Activated naive CD8-positive, alpha-beta T cell treated with anti-CD3 and anti-CD28 coated beads, Interleukin-2, amount 10 ng/mL, durations not matched to agents 7 days and 5 days (primary cell): ENCODE results near the gene ZNF410. TPM values are rescaled to one million over a fixed set of nuclear protein-coding genes. Genes with fewer than 3 reads are reported as not detected.

Experiments
- total RNA-seq, 2 experiments: library from RNA; stranded (reverse); gene quantifications; one replicate each; pipeline ENCODE4 v1.2.3, GENCODE V29; 2021

ZNF410 gene
- total RNA-seq, 2 experiments from 2014 or later: 53.3 to 56.5 TPM

Other genes starting within 250 kb of the ZNF410 start
- gene DNAL1, start 241.9 kb upstream of the ZNF410 start, total RNA-seq: 1 to 10 TPM; 6.3 TPM
- 10 to 100 TPM; 32.1 to 34.9 TPM for gene PNMA1, start 172.5 kb upstream of the ZNF410 start, total RNA-seq
- gene PTGR2, start 35.0 kb upstream of the ZNF410 start, total RNA-seq: 1 to 10 TPM; 3.4 to 3.6 TPM
- gene FAM161B, start 63.2 kb downstream of the ZNF410 start, total RNA-seq: 1 to 10 TPM; 2.6 to 3.5 TPM
- 10 to 100 TPM; 26.4 to 27.2 TPM for gene COQ6, start 63.4 kb downstream of the ZNF410 start, total RNA-seq
- gene ENTPD5, start 132.4 kb downstream of the ZNF410 start, total RNA-seq: 10 to 100 TPM; 13.5 to 14.4 TPM
- gene BBOF1, start 132.5 kb downstream of the ZNF410 start, total RNA-seq: 1 to 10 TPM; 1.2 to 2.9 TPM
- gene ALDH6A1, start 197.6 kb downstream of the ZNF410 start, total RNA-seq: 10 to 100 TPM; 17.6 to 20.1 TPM
- 10 to 100 TPM; 12.0 to 15.0 TPM for gene LIN52, start 198.1 kb downstream of the ZNF410 start, total RNA-seq